Measurements from ENCODE around the gene MT1F. TPM values are rescaled to one million over a fixed set of nuclear protein-coding genes. Genes with fewer than 3 reads are reported as not detected.

Gene MT1F
- total and polyA plus RNA-seq, 9 of the 15 experiments (the other 6 are each of a cell fraction or from before 2014, with no cell fraction given): 0.18 to 0.68 (median 0.29) TPM; not detected in 5

GRCh38 chr16:56673921-56674320 lies 16.2 kb downstream of the MT1F start:
- H4K20me1 ChIP-seq (replicated peaks; ENCODE audit: control insufficient read depth, insufficient read depth, low read length): peaks cover 7% of the 10 kb centered on the region; the same call in 1 of the 2 replicates
- no peaks in the 10 kb centered on the region for H3K79me2 ChIP-seq (ENCODE audit: control insufficient read depth, insufficient read depth, low read length)
- H3K27me3 ChIP-seq (ENCODE audit: control insufficient read depth in 2 of 2, insufficient read depth in 2 of 2, low read length in 2 of 2): peaks cover 33 to 54% of the 10 kb centered on the region in 2 experiments
- H3K9me1 ChIP-seq (ENCODE audit: control insufficient read depth, insufficient read depth, low read length): no peaks in the 10 kb centered on the region
- no peak overlapping the region for H3K4me2 ChIP-seq (ENCODE audit: insufficient read depth, low read length)
- H3K27ac ChIP-seq (ENCODE audit: extremely low read depth, low read depth, low read length): no peak overlapping the region
- no peak overlapping the region for H3K9ac ChIP-seq (ENCODE audit: insufficient read depth in 1 of 2, low read depth in 2 of 2, low read length in 2 of 2)
- DNase-seq (ENCODE audit: extremely low read depth in 1 of 4, low spot score in 3 of 4): peak in 1 of 4 experiments; percentile 51
- CTCF ChIA-PET (ENCODE audit: low intra/inter-chr PET ratio): interaction anchor here (0.8 to 1.9 kb wide), 4 partner anchors 28 to 160 kb away, joined by 3 to 17 read pairs (median 8); no protein-coding TSS in a partner anchor
- no TSS peak for BruUV-seq (replicated peaks)
- 24% methylated on average over 12 of the region's 12 CpGs for WGBS (ENCODE audit: insufficient coverage, low coverage, missing lambda C conversion rate)
- ATAC-seq: peak; percentile 87
- intact Hi-C loops (cut with micrococcal nuclease) (loop anchor here (1.0 kb wide), 1 partner anchor 28 kb away; no protein-coding TSS in a partner anchor), in situ Hi-C loops (cut with MboI) (no loop called here)
- no peak overlapping the region for H2AFZ ChIP-seq (ENCODE audit: low read depth, low read length)
- FAIRE-seq: peak; percentile 32
- no peak overlapping the region for H3K4me3 ChIP-seq
- POLR2A ChIA-PET: no interaction called here
- H3K9me3 ChIP-seq (replicated peaks; ENCODE audit: control insufficient read depth, insufficient read depth, low read depth, low read length): no peaks in the 10 kb centered on the region
- peaks cover 0 to 11% of the 10 kb centered on the region in 2 experiments; a peak in 1 of 5 replicates for H3K4me1 ChIP-seq (replicated peaks in 1 of 2; ENCODE audit: control insufficient read depth in 2 of 2, insufficient read depth in 2 of 2, low read length in 2 of 2)
- no peaks in the 10 kb centered on the region for H3K36me3 ChIP-seq (ENCODE audit: control insufficient read depth, insufficient read depth, low read length)
- TF ChIP-seq BACH1 (tag; IDR thresholded peaks at IDR 0.05) (no peak), RREB1 (CRISPR knock-in tag; IDR thresholded peaks at IDR 0.05) (no peak), PHF21A (IDR thresholded peaks at IDR 0.05; ENCODE audit: borderline replicate concordance, low read depth) (no peak), FOXP1 (CRISPR knock-in tag; IDR thresholded peaks at IDR 0.05) (no peak), ZKSCAN8 (CRISPR knock-in tag; IDR thresholded peaks at IDR 0.05) (no peak), ARID2 (IDR thresholded peaks at IDR 0.05) (no peak), WHSC1 (IDR thresholded peaks at IDR 0.05; ENCODE audit: low read length) (no peak), BRF2 (IDR thresholded peaks at IDR 0.05; ENCODE audit: borderline replicate concordance, insufficient read depth, insufficient read length) (no peak), STAT6 (CRISPR knock-in tag; IDR thresholded peaks at IDR 0.05) (no peak), FOXA1 (IDR thresholded peaks at IDR 0.05; ENCODE audit: borderline replicate concordance) (no peak)
